Adrenal gland (tissue), 12 donors: ENCODE data around the gene SYT2. TPM values are rescaled to one million over a fixed set of nuclear protein-coding genes. Genes with fewer than 3 reads are reported as not detected.

Experiments used
- DNase-seq, 7 donors: peaks; one replicate each; pipeline ENCODE4 v3.0.0-alpha.2; 2019 to 2020
- H3K27ac ChIP-seq, 5 donors: fragments of 200-600 bp; sonication (generic) in 4 of 5; 1 replicate in 3 of 5; 2 replicates in 2 of 5; pipeline versions ENCODE4 v1.5.1 to v1.8.0; 2016 to 2020; ENCODE audit warnings: mild to moderate bottlenecking in 1 of 5
- H3K27me3 ChIP-seq: fragments of 200-600 bp; 2 replicates; pipeline ENCODE4 v1.8.0; 2021
- H3K36me3 ChIP-seq, 2 donors: fragments of 200-600 bp; replicated peaks in 1 of 2; 1 replicate in 1 of 2; 2 replicates in 1 of 2; pipeline versions ENCODE4 v1.5.1 to v1.8.0; 2018 to 2022
- H3K4me1 ChIP-seq, 2 donors: fragments of 200-600 bp; replicated peaks in 1 of 2; 1 replicate in 1 of 2; 2 replicates in 1 of 2; pipeline versions ENCODE4 v1.5.1 to v1.8.0; 2018 to 2021
- H3K4me3 ChIP-seq, 4 donors: fragments of 200-600 bp; sonication (generic) in 3 of 4; one replicate each; pipeline ENCODE4 v1.5.1; 2016 to 2018
- H3K9me3 ChIP-seq, 3 donors: fragments of 200-600 bp; sonication (generic) in 1 of 3; replicated peaks in 1 of 3; 1 replicate in 2 of 3; 2 replicates in 1 of 3; pipeline versions ENCODE4 v1.5.1 to v1.8.0; 2016 to 2021
- POLR2A ChIP-seq, 2 donors: fragments of 450-650 bp; IDR thresholded peaks; one replicate each; pipeline ENCODE4 v1.6.1; 2017; ENCODE audit warnings: antibody characterized with exemption in 2 of 2, mild to moderate bottlenecking in 2 of 2, moderate library complexity in 1 of 2
- WGBS, 4 donors: extraction: QIAGEN DNeasy Blood & Tissue Kit in 2 of 4; methylation state at CpG; one replicate each; pipeline versions ENCODE4 v1.1.5 to v1.1.7; 2013 to 2017; 5-methylcytosine and 5-hydroxymethylcytosine counted together
- intact Hi-C, 2 donors: fragments of 100-400 bp; cut with DNase I; formaldehyde crosslinking; loops; one replicate each; pipeline versions ENCODE4 v1.14.1 to v1.15.0; 2022 to 2023
- polyA plus RNA-seq, 3 donors: library from polyadenylated mRNA; stranded (reverse); fragments of 200-250 nt in 2 of 3; fragments of 350-450 nt in 1 of 3; fragmentation: Illumina TruSeq in 1 of 3; extraction: RNeasy Lipid Tissue Mini Kit (QIAGEN cat#74804) in 1 of 3; gene quantifications; one replicate each; pipeline ENCODE4 v1.2.3, GENCODE V29; 2013 to 2014
- total RNA-seq, 9 donors: library from RNA; depleted of rRNA in 4 of 9; stranded (reverse); fragments of >200 nt in 4 of 9; fragments of 120-200 nt in 1 of 9; fragmentation: NEBNext Ultra II Directional in 1 of 9; extraction: Animal tissue kit (Norgen Biotek cat#: 25700) in 1 of 9; gene quantifications; one replicate each; pipeline versions ENCODE4 v1.1.0 to v1.2.4, GENCODE V29; 2013 to 2023
- TF ChIP-seq, protein P1 (sequence below), 6 experiments: fragments of 450-650 bp in 4 of 6; fragments of 200-600 bp in 2 of 6; sonication (generic) in 1 of 6; IDR thresholded peaks; 1 replicate in 5 of 6; 2 replicates in 1 of 6; pipeline versions ENCODE4 v1.5.1 to v1.8.0; 2016 to 2021; ENCODE audit warnings: antibody characterized with exemption in 6 of 6, mild to moderate bottlenecking in 2 of 6, moderate library complexity in 1 of 6
- donor health status: healthy with polysubstance abuse.
- donor health status: Bipolar disorder and iron deficiency.
- donor health status: DM: yes; HTN: yes; CAD: no.
- donor health status: DM: no; HTN: no; CAD: no.
- donor health status: DM: no; HTN: no; CAD: no.
- donor health status: DM: yes; HTN: yes; CAD: no.

SYT2 gene
- total and polyA plus RNA-seq, 12 donors: 0.08 to 3.8 (median 0.44) TPM; not detected in 3

- no peak overlapping the region for H3K27ac ChIP-seq
- H3K36me3 ChIP-seq: no peaks in the 10 kb centered on the region
- no peaks in the 10 kb centered on the region for H3K9me3 ChIP-seq
- intact Hi-C loops: no loop called here
- no peak for TF ChIP-seq POLR2A (IDR thresholded peaks at IDR 0.05)
- TF ChIP-seq, protein P1, sequence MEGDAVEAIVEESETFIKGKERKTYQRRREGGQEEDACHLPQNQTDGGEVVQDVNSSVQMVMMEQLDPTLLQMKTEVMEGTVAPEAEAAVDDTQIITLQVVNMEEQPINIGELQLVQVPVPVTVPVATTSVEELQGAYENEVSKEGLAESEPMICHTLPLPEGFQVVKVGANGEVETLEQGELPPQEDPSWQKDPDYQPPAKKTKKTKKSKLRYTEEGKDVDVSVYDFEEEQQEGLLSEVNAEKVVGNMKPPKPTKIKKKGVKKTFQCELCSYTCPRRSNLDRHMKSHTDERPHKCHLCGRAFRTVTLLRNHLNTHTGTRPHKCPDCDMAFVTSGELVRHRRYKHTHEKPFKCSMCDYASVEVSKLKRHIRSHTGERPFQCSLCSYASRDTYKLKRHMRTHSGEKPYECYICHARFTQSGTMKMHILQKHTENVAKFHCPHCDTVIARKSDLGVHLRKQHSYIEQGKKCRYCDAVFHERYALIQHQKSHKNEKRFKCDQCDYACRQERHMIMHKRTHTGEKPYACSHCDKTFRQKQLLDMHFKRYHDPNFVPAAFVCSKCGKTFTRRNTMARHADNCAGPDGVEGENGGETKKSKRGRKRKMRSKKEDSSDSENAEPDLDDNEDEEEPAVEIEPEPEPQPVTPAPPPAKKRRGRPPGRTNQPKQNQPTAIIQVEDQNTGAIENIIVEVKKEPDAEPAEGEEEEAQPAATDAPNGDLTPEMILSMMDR (IDR thresholded peaks at IDR 0.05): no peak
- H3K4me1 ChIP-seq: no peaks in the 10 kb centered on the region
- WGBS, 4 donors: 67 to 86% (median 76%) methylated on average over 8 to 13 of the region's 13 CpGs
- peaks cover 7% of the 10 kb centered on the region for H3K27me3 ChIP-seq
- H3K4me3 ChIP-seq: no peak overlapping the region
- DNase-seq: no peak
Measured at GRCh38 chr1:202661136-202661845, 49.0 kb downstream of the SYT2 start.

- H3K4me1 ChIP-seq: no peaks in the 10 kb centered on the region
- H3K27me3 ChIP-seq: peaks cover 7% of the 10 kb centered on the region
- intact Hi-C loops: no loop called here
- no peak overlapping the region for H3K4me3 ChIP-seq
- 56 to 90% (median 61%) methylated on average over 2 to 3 of the region's 3 CpGs for WGBS, 4 donors
- no peak for DNase-seq
- H3K36me3 ChIP-seq: no peaks in the 10 kb centered on the region
- H3K27ac ChIP-seq: no peak overlapping the region
- H3K9me3 ChIP-seq: no peaks in the 10 kb centered on the region
- TF ChIP-seq POLR2A (IDR thresholded peaks at IDR 0.05): no peak
- TF ChIP-seq, protein P1 (IDR thresholded peaks at IDR 0.05): no peak
Measured at GRCh38 chr1:202659974-202660373, 50.3 kb downstream of the SYT2 start.

DNA sequence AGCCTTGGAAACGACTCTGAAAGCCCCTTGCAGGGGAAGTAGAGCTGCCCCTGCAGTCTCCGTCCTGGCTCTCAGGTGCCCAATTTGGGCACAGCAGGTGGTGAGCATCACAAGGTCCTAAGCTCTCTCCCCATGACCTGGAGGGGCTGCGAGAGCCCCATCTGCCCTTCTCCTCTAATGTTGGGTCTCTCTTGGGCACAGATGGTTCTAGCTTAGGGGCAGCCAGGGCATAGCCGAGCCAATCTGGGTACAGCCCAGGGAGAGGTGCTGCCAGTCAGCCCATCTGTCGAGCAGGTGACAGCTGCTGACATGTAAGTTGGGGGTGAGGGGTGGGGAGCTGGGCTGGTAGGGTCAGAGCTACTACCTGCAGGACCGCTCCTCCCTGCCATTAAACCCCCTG is 50.7 kb downstream of the SYT2 start:
- no peak for DNase-seq
- TF ChIP-seq, protein P1 (IDR thresholded peaks at IDR 0.05): no peak
- no peak for TF ChIP-seq POLR2A (IDR thresholded peaks at IDR 0.05)
- H3K36me3 ChIP-seq: no peaks in the 10 kb centered on the region
- no peak overlapping the region for H3K27ac ChIP-seq
- H3K27me3 ChIP-seq: peaks cover 7% of the 10 kb centered on the region
- H3K4me3 ChIP-seq: no peak overlapping the region
- no peaks in the 10 kb centered on the region for H3K9me3 ChIP-seq
- H3K4me1 ChIP-seq: no peaks in the 10 kb centered on the region
- 47 to 61% (median 52%) methylated on average over 3 to 6 of the region's 6 CpGs for WGBS, 4 donors
- intact Hi-C loops: no loop called here

DNA sequence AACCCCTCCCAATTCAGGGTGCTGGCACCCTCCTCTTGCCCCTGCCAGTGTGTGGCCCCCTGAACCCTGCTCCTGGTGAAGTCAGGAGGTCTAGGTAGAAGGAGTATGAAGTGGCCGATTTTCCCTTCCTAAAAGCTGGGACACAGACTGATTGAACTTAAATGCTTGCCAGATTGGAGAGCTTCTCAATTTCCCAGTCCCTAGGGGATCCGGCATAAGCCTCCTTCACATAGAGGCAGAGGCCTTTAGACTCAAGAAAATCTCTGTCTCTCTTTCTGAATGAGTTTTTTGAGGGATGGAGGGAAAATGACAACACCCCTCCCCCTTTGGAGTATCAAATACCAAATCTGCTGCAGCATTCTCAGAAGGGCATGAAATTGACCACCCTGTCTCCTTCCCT is 51.5 kb downstream of the SYT2 start:
- no peak for DNase-seq
- no peaks in the 10 kb centered on the region for H3K9me3 ChIP-seq
- no peak overlapping the region for H3K27ac ChIP-seq
- intact Hi-C loops: no loop called here
- H3K4me1 ChIP-seq: no peaks in the 10 kb centered on the region
- TF ChIP-seq POLR2A (IDR thresholded peaks at IDR 0.05): no peak
- TF ChIP-seq, protein P1 (IDR thresholded peaks at IDR 0.05): no peak
- 48 to 73% (median 60%) methylated on average over 1 to 2 of the region's 2 CpGs for WGBS, 4 donors
- peaks cover 7% of the 10 kb centered on the region for H3K27me3 ChIP-seq
- H3K36me3 ChIP-seq: no peaks in the 10 kb centered on the region
- H3K4me3 ChIP-seq: no peak overlapping the region
